RWPE2 (cell line): ENCODE measurements around the gene CHGA.

Source experiments
- ATAC-seq: fragments of 200-7000 bp; cut with Tn5 transposase; 3 replicates; pipeline ENCODE4 v1.9.1; 2021; ENCODE audit warnings: low read depth
- DNase-seq: peaks from one replicate; pipeline ENCODE4 v3.0.0-alpha.2; 2020; ENCODE audit warnings: low spot score
- H3K27ac ChIP-seq: fragments of 450-650 bp; 2 replicates; pipeline ENCODE4 v1.5.1; 2017; ENCODE audit warnings: mild to moderate bottlenecking; ENCODE audit not compliant: poor library complexity, severe bottlenecking
- H3K27me3 ChIP-seq: fragments of 250-450 bp; sonication (Bioruptor Pico); 2 replicates; pipeline ENCODE4 v1.5.1; 2021; ENCODE audit warnings: mild to moderate bottlenecking, moderate library complexity; ENCODE audit not compliant: insufficient read depth, poor library complexity, severe bottlenecking
- H3K36me3 ChIP-seq: fragments of 250-450 bp; sonication (Bioruptor Pico); 2 replicates; pipeline ENCODE4 v1.5.1; 2020; ENCODE audit warnings: low read depth, mild to moderate bottlenecking, moderate library complexity
- H3K4me1 ChIP-seq: fragments of 250-450 bp; sonication (Bioruptor Pico); 2 replicates; pipeline ENCODE4 v1.5.1; 2021; ENCODE audit warnings: mild to moderate bottlenecking, moderate library complexity; ENCODE audit not compliant: insufficient read depth, poor library complexity, severe bottlenecking
- H3K4me3 ChIP-seq: fragments of 250-450 bp; sonication (Bioruptor Pico); 2 replicates; pipeline ENCODE4 v1.5.1; 2021; ENCODE audit warnings: mild to moderate bottlenecking, moderate library complexity; ENCODE audit not compliant: severe bottlenecking
- H3K9me3 ChIP-seq: fragments of 250-450 bp; sonication (Bioruptor Pico); 2 replicates; pipeline ENCODE4 v1.5.1; 2021; ENCODE audit warnings: mild to moderate bottlenecking, moderate library complexity; ENCODE audit not compliant: severe bottlenecking
- TF ChIP-seq, protein P1 (sequence below): fragments of 450-650 bp; IDR thresholded peaks from one replicate; pipeline ENCODE4 v1.5.1; 2017; ENCODE audit warnings: mild to moderate bottlenecking, moderate library complexity; ENCODE audit not compliant: poor library complexity, severe bottlenecking

The CHGA gene

DNA sequence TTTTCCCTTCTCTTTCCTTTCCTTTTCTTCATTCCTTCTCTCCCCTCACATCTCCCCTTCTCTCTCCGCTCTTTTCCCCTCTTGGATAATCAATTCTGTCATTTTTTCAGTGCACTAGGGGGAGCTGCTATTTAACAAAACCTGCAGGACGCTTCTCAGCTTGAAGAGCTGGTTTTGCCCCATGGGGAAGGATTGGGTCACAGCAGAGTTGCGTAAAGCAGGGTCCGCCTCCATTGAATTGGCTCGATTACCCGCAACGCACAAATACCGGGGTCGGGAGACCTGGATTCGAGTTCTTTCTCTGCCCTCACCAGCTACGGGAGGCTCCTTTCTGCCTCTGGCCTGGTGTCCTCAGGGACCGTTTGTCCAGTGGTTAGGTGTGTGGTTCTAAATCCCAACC lies 42.1 kb upstream of the CHGA start:
- H3K36me3 ChIP-seq: no peaks in the 10 kb centered on the region
- no peak overlapping the region for H3K27ac ChIP-seq
- TF ChIP-seq, protein P1, sequence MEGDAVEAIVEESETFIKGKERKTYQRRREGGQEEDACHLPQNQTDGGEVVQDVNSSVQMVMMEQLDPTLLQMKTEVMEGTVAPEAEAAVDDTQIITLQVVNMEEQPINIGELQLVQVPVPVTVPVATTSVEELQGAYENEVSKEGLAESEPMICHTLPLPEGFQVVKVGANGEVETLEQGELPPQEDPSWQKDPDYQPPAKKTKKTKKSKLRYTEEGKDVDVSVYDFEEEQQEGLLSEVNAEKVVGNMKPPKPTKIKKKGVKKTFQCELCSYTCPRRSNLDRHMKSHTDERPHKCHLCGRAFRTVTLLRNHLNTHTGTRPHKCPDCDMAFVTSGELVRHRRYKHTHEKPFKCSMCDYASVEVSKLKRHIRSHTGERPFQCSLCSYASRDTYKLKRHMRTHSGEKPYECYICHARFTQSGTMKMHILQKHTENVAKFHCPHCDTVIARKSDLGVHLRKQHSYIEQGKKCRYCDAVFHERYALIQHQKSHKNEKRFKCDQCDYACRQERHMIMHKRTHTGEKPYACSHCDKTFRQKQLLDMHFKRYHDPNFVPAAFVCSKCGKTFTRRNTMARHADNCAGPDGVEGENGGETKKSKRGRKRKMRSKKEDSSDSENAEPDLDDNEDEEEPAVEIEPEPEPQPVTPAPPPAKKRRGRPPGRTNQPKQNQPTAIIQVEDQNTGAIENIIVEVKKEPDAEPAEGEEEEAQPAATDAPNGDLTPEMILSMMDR: peak; percentile 85
- DNase-seq (no peak), ATAC-seq (peak; percentile 85)
- no peaks in the 10 kb centered on the region for H3K4me1 ChIP-seq
- no peaks in the 10 kb centered on the region for H3K9me3 ChIP-seq
- no peak overlapping the region for H3K4me3 ChIP-seq
- peaks cover 3% of the 10 kb centered on the region for H3K27me3 ChIP-seq

DNA sequence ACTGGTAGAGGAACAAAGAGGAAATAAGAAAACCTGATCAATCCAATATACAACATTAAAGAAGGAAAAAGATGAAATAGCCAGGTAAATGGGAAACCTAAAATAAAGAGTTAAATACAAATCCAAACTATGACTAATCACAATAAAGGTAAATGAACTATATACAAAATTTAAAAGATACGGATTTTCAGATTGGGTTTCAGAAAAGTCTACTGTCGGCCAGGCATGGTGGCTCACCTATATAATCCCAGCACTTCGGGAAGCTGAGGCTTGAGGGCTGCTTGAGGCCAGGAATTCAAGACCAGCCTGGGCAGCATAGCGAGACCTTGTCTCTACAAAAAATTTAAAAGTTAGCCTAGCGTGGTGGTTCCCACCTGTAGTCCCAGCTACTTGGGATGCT lies 39.9 kb upstream of the CHGA start:
- DNase-seq (no peak), ATAC-seq (no peak)
- TF ChIP-seq, protein P1: no peak
- Histone ChIP-seq H3K9me3 (no peaks in the 10 kb centered on the region), H3K36me3 (no peaks in the 10 kb centered on the region), H3K27me3 (peaks cover 4% of the 10 kb centered on the region), H3K4me3 (no peak overlapping the region), H3K27ac (no peak overlapping the region), H3K4me1 (no peaks in the 10 kb centered on the region)

DNA sequence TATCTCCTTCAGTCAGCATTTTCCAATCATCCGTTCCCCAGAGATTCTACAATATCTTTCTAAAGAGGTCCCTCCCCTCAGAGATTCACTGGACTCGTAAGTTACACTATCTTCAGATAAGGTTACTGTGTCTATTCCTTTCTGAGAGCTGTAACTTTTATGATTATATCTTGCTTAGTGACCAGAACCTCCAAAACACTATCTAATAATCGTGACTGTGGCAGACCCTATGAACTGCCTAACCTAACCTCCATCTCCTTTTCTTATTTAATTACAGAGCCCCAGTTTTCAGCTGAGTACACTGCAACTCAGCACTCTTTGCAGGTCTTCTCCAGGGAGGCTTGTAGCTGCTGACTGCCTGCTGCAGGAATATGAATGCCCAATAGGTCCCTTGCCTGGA lies 38.5 kb upstream of the CHGA start:
- TF ChIP-seq, protein P1: no peak
- Histone ChIP-seq H3K36me3 (no peaks in the 10 kb centered on the region), H3K27ac (no peak overlapping the region), H3K9me3 (no peaks in the 10 kb centered on the region), H3K4me3 (no peak overlapping the region), H3K27me3 (peaks cover 4% of the 10 kb centered on the region), H3K4me1 (no peaks in the 10 kb centered on the region)
- DNase-seq (no peak), ATAC-seq (no peak)

DNA sequence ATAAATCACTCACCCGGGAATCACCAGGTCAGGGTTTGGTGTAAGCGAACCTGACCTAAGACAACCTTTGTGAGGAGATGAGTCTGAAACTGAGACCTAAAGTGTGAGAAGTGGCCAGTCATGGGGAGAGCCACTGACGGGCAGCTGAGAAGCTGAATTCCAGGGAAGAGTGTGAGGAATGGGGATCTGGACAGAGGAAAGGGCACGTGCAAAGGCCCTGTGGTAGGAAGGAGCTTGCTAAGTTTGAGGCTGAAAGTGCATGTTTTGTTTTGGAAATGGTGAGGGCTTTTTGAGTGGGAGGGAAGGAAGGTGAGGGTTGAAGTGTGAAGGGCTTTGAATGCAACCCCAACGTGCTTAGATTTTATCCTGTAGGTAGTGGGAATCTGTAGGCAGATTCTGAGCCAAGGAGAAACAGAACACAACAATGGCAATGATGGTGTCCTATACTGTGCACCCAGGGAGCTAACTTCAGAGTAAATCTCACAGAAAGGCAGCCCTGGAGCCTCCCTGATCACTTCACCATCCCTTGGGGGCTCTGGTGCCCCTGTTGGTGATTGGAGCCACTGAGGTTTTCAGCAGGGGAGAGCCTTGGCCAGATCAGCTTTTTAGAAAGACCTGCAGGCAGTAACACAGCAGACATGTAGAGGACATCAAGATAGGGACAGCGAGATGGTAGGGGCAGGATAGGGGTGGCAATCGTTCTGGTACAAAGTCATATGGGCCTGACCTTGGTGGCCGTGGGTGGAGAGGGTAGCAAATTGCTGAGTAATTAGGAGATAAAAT lies 37.5 kb upstream of the CHGA start:
- H3K4me1 ChIP-seq: no peaks in the 10 kb centered on the region
- TF ChIP-seq, protein P1: no peak
- ATAC-seq: no peak

DNA sequence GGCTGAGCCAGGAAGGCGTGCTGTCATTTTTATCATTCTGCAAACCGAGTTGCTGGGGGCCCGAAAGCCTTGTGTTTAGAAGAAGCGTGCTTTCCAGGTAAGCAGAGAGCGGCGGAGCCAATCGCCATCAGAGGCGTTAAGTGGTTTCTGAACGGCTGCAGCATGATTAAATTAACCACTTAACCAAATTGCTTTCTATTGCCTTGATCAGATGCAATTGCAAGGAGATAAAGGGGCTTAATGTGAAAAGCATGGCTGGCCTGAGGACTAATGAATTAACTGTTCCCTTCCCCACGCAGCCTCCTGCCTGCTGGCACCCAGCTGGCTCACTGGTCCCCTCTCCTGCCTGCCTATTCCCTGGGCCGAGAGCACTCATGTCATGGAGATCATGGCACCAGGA lies 36.6 kb upstream of the CHGA start:
- Histone ChIP-seq H3K4me3 (no peak overlapping the region), H3K27me3 (peaks cover 4% of the 10 kb centered on the region), H3K36me3 (no peaks in the 10 kb centered on the region), H3K9me3 (no peaks in the 10 kb centered on the region), H3K4me1 (no peaks in the 10 kb centered on the region), H3K27ac (no peak overlapping the region)
- TF ChIP-seq, protein P1: no peak
- DNase-seq (no peak), ATAC-seq (no peak)

More for the DNA sequence above, 37.5 kb upstream of the CHGA start:
- Histone ChIP-seq H3K9me3 (no peaks in the 10 kb centered on the region), H3K4me3 (no peak overlapping the region), H3K36me3 (no peaks in the 10 kb centered on the region), H3K27ac (no peak overlapping the region), H3K27me3 (peaks cover 4% of the 10 kb centered on the region)
- no peak for DNase-seq
